GM19372 (cell line): ENCODE results near the gene TNS3.

ENCODE experiments used
- ATAC-seq: cut with Tn5 transposase; IDR thresholded peaks from one replicate; pipeline ENCODE4 v1.9.1; 2021; ENCODE audit warnings: mild to moderate bottlenecking, low read depth, moderate library complexity; ENCODE audit not compliant: unreplicated experiment

Gene TNS3

GRCh38 chr7:47254081-47254977 lies 327.6 kb downstream of the TNS3 start:
- ATAC-seq: peak; percentile 82

- peak; percentile 29 for ATAC-seq
Observed at GRCh38 chr7:47253650-47254080, 328.2 kb downstream of the TNS3 start.

DNA sequence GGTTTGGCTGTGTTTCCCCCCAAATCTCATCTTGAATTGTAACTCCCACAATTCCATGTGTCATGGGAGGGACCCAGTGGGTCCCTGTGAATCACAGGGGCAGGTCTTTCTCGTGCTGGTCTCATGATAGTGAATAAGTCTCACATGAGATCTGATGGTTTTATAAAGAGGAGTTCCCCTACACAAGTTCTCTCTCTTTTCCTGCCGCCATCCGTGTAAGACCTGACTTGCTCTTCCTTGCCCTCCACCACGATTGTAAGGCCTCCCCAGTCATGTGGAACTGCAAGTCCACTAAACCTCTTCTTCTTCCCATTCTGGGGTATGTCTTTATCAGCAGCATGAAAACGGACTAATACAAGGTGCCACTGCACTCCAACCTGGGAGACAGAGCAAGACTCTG lies 329.2 kb downstream of the TNS3 start:
- ATAC-seq: no peak

DNA sequence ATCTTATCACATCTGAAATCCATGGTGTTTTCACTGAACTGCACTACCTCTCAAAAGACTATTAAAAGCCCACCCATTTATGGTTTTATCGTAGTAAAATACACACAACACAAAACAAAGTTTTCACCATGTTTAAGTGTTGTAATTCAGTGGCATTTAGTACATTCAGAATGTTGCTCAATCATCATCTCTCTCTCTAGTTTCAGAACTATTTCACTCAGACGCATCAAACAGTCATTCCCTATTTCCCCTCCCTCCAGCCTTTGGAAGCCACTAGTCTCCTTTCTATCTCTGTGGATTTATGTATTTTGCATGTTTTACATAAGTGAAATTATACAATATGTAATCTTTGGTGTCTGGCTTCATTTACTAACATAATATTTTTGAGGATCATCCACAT lies 332.6 kb downstream of the TNS3 start:
- ATAC-seq: no peak

DNA sequence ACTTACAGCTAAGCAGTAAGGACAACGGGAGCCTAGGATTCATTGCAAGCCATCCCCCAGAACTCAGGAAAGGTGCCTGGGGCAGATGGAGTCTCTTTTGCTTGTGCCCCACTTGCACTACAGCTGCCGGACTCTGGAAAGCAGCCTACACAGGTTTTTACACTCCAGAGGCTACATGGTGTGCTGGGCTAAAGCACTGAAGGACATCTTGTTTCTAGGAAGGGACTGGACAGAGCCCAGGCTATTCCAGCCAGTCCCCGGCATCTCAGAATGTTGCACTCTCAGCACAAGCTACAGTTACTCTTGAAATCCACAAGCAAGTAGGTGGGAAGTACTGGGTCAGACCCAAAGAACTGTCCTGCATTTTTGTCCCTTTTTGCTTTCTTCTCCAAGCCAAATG lies 333.1 kb downstream of the TNS3 start:
- no peak for ATAC-seq

- ATAC-seq: no peak
Observed at GRCh38 chr7:47247132-47247531, 334.8 kb downstream of the TNS3 start.

DNA sequence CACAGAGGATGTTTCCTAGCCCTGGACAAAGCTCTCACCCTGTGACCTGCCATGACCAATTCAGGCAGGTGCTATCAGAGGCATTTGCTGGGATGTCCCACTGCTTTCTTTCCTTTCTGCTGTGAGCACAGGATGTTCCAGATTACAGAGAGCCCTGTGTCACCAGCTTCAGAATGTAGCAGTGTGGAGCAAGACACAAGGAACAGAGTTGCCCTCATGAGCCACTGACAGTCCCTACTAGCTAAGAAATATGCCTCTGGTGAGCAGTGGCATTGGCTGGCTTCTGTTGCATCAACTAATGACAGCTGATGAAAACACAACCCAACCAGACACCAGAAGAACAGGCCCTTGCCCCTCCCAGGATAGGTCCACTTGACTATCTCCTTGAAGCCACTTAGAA lies 337.2 kb downstream of the TNS3 start:
- no peak for ATAC-seq

DNA sequence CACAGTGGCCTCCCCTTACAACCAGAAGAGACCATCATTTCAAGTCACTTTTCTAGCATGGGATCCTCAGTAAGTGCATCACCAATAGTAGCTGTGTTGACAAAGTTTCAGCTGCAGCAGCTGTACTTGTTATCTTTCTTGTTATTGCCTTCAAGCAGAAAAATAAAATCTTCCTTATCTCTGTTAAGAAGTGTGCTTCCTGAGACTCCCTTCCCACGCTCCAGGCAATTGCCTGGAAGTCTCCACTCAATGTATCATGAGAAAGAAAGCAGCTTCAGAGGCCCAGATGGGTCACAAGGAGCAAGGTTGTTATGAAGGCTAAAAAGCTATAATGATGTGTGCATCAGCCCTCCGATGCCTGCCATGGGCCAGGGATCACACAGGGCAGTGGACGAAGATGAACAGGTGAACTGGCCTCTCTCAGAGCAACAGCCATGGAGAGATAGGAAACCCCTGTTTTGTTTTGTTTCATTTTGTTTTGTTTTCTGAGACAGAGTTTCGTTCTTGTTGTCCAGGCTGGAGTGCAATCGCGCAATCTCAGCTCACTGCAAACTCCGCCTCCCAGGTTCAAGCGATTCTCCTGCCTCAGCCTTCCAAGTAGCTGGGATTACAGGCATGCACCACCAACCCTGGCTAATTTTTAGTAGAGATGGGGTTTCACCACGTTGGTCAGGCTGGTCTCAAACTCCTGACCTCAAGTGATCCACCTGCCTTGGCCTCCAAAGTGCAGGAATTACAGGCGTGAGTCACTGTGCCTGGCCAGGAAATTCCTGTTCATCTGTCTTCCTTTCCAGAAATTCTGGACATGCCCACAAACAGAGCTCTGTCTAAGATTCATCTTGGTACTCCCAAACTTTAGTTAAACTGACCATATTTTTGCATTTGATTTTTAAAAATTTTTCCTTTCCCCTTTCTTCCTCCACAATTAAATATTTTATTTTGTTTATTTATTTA lies 340.5 kb downstream of the TNS3 start:
- ATAC-seq: no peak

DNA sequence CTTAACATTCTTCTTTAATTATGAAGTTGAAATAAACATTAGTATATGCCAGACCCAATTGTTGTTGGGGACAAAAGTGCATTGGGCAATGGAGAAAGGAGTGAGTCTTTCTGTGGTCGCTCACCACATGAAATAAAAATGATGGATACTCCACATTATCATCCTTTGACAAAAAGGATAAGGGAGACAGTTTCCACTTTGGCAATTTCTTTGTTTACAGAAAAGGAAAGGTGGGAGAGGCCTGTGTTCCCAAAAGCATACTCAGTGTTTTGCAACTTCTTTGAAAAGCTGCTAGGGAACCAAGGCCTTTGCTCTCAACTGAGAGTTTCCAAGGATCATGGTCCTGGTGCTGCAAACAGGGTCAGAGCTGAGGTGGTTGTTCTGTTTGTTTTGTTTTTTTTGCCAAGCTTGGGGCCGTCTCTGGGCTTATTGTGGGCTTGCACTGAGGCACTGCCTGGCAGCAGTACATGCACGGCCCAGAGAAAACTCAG lies 341.9 kb downstream of the TNS3 start:
- ATAC-seq: no peak

GRCh38 chr7:47239034-47239433 lies 342.9 kb downstream of the TNS3 start:
- no peak for ATAC-seq

DNA sequence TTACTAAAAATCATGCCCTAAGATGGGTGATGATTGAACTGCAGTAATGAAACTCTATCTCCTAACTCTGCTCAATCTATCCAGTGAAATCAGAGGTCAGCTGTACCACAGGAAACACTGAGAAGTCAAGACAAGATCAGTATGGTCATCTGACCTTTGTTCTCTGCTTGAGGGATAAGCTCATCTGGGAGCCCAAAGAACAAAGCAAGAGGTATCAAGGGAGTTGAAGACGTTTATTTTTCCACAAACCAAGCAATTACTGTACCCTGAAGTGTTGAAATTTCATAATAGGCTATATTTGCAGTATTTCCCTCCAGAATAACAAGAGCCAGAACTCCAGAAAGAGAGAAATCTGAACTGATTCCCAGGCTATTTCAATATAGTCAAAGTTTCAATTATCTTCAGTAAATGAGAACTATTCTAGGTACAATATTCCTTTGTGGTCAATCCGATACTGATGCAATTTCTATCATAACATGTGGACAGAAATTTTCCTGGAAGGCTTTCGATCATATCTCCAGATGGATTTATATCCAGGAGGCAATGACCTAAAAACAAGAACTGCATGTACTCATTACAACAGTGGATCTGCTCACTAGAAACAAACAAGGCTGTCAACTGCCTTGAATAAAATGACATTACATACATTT lies 345.3 kb downstream of the TNS3 start:
- ATAC-seq: no peak

DNA sequence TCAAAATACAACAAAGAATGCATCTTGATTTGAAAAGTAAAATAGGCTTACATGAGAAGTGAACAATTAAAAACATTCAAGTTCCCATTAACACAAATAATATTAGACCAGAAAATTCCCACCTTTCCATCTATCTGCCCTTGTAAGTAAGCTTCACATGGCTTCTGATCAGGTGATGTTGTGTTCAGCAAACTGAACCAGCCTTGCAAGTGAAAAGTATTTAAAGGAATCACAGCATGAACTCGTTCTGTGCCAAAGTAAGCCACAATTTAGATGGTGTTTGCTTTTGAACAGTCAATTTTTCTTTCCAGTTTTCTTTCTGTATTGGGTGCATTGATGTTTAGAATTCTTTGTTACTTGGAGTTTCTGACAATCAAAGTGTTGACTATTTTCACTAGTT lies 347.9 kb downstream of the TNS3 start:
- ATAC-seq: no peak

DNA sequence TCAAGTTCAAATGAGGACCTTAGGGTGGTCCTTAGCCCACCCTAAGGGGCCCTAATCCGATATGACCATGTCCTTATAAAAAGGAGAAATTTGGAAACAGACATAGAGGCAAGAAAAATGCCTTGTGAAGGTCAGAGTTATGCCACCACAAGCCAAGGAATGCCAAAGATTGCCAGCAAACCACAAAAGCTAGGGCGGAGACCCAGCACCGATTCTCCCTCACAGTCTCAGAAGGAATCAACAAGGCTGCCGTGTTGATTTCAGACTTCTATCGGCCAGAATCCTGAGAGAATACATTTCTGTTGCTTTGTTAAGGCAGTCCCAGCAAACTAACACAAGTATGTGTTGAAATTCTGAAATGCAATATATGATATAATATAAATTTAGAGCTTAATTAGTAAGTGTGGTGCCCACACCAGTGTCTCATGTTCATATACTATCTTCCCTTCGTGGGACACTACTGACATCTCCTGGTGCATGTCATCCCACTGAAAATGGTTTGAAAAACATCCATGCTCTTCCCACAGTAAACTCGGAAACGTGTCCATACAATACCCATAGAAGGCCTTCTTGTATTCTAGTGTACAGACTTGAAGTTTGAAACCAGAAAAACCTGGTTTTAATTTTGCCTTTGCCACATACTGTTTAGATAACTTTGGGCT lies 349.0 kb downstream of the TNS3 start:
- ATAC-seq: no peak

GRCh38 chr7:47231627-47232026 lies 350.3 kb downstream of the TNS3 start:
- no peak for ATAC-seq

GRCh38 chr7:47231032-47231431 lies 350.9 kb downstream of the TNS3 start:
- ATAC-seq: no peak

- ATAC-seq: no peak
Observed at GRCh38 chr7:47228386-47229014, 353.4 kb downstream of the TNS3 start.

DNA sequence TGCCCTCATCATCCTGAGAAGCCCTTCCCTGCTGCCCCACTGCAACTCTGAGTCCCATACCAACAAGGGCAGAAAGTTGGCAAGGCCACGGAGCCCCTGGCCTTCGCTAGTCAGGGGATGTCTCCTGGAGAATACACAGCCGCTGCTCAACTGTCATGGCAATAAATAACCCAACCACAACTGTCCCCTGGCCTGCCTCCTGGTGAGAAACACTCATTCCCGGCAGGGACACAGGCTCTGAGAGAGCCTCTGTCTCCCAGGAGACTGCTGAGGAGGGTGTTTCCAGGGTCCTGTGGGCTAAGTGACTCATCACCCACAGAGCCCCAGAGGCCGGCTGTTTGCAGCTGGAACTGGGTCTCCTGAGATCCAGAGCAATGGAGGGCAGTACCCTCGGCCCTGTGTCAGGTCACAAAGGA lies 354.1 kb downstream of the TNS3 start:
- ATAC-seq: peak; percentile 61

DNA sequence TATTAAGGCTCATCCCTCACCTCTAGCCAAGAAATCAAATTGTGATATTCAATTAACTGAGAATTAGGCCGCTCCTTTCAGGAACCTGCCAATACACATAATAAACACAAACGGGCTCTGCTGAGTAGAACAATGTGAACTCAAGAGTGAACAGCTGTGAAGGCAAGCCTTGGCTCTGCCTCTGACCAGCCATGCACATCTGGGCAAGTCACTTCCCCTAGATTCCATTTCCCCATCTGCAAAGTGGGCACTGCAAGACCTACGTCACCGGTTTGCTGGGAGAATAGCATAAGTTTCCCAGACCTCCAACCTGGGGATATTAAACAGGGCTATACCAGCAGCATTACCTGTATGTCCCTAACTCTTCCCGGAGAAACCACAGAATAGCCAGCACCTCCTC lies 355.2 kb downstream of the TNS3 start:
- no peak for ATAC-seq

DNA sequence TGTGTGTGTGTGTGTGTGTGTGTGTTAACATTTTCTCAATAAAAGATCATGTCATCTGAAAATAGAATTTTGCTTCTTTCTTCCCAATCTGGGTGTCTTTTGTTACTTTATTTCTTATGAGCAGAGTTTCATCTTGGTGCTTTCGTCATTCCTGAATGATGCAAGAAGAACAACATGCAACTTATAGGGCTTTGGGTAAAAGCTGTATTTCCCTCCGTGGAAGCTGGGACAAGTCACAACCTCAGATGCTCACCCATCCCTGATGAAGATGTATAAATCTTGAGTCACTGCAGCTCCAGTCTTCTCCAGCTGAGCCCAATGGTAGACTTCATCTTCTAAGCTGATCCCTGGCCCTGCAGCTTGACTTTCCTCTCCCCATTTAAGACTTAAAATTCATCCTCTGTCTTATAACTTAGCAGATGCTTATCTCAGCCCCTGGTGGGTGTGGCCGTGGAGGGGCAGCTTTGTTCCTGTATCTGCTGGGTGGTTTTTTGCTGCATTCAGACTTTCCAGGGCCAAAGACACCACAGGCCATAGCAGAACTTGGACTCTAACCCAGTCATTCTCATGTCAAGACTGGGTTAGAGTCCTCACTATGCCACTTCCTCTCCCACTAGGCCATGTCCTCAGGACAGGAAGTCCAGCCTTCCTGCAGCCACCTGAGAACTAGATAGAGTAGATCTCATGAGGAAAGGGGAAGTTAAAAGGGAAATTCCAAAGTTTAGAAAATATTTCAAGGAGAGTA lies 356.4 kb downstream of the TNS3 start:
- ATAC-seq: no peak
